Endometrial microvascular endothelial cells (primary cell): ENCODE measurements around the gene RASL10A. TPM values are rescaled to one million over a fixed set of nuclear protein-coding genes. Genes with fewer than 3 reads are reported as not detected.

Source experiments
- in situ Hi-C: cut with HindIII; loops from 2 replicates; pipeline ENCODE4 v1.10.0; 2017; ENCODE audit warnings: low sequenced_read_pairs, low pct_unique_long_range_greater_than_20kb; ENCODE audit errors: inconsistent ontology term
- total RNA-seq: library from RNA; depleted of rRNA; stranded (reverse); fragments of >200 nt; gene quantifications from one replicate; pipeline ENCODE4 v1.2.3, GENCODE V29; 2015; ENCODE audit errors: inconsistent ontology term

Gene RASL10A
- total RNA-seq, 1 donor from 2014 or later = not detected

- in situ Hi-C loops = no loop called here
These were observed 11.0 kb upstream of the RASL10A start for GRCh38 chr22:29326481-29326880.

GRCh38 chr22:29325785-29326315, 10.4 kb upstream of the RASL10A start:
- in situ Hi-C loops = no loop called here

- in situ Hi-C loops = no loop called here
These were observed 9.9 kb upstream of the RASL10A start for GRCh38 chr22:29325356-29325755.

GRCh38 chr22:29323641-29324040, 8.1 kb upstream of the RASL10A start:
- in situ Hi-C loops = no loop called here

GRCh38 chr22:29320546-29320945, 5.0 kb upstream of the RASL10A start:
- in situ Hi-C loops = no loop called here

- in situ Hi-C loops = no loop called here
These were observed 3.6 kb upstream of the RASL10A start for GRCh38 chr22:29319072-29319471.

GRCh38 chr22:29317827-29318454, 2.4 kb upstream of the RASL10A start:
- in situ Hi-C loops = no loop called here

- in situ Hi-C loops = no loop called here
These were observed 788 bp upstream of the RASL10A start for GRCh38 chr22:29316141-29316828.

- in situ Hi-C loops = no loop called here
These were observed 786 bp downstream of the RASL10A start for GRCh38 chr22:29314537-29315285.

- in situ Hi-C loops = no loop called here
These were observed 1.7 kb downstream of the RASL10A start for GRCh38 chr22:29313576-29314466.

GRCh38 chr22:29313126-29313575, 2.3 kb downstream of the RASL10A start:
- in situ Hi-C loops = no loop called here

- in situ Hi-C loops = no loop called here
These were observed 3.0 kb downstream of the RASL10A start for GRCh38 chr22:29312218-29313125.

- in situ Hi-C loops = no loop called here
These were observed 3.9 kb downstream of the RASL10A start for GRCh38 chr22:29311464-29312217.

- in situ Hi-C loops = no loop called here
These were observed 4.6 kb downstream of the RASL10A start for GRCh38 chr22:29310863-29311339.

- in situ Hi-C loops = no loop called here
These were observed 5.2 kb downstream of the RASL10A start for GRCh38 chr22:29310065-29310862.

- in situ Hi-C loops = no loop called here
These were observed 6.0 kb downstream of the RASL10A start for GRCh38 chr22:29309332-29310064.
